VCaP (cell line): ENCODE results near the gene NCKAP5.

ENCODE experiments used
- H3K27ac ChIP-seq: fragments of 450-650 bp; 2 replicates; pipeline ENCODE4 v1.5.1; 2017
- TF ChIP-seq, protein P1 (sequence below): fragments of 450-650 bp; conservative IDR thresholded peaks from 2 replicates; pipeline ENCODE4 v1.5.1; 2017; ENCODE audit warnings: mild to moderate bottlenecking, moderate library complexity

Gene NCKAP5

GRCh38 chr2:133409581-133410285, 158.5 kb downstream of the NCKAP5 start:
- no peak overlapping the region for H3K27ac ChIP-seq
- TF ChIP-seq, protein P1, sequence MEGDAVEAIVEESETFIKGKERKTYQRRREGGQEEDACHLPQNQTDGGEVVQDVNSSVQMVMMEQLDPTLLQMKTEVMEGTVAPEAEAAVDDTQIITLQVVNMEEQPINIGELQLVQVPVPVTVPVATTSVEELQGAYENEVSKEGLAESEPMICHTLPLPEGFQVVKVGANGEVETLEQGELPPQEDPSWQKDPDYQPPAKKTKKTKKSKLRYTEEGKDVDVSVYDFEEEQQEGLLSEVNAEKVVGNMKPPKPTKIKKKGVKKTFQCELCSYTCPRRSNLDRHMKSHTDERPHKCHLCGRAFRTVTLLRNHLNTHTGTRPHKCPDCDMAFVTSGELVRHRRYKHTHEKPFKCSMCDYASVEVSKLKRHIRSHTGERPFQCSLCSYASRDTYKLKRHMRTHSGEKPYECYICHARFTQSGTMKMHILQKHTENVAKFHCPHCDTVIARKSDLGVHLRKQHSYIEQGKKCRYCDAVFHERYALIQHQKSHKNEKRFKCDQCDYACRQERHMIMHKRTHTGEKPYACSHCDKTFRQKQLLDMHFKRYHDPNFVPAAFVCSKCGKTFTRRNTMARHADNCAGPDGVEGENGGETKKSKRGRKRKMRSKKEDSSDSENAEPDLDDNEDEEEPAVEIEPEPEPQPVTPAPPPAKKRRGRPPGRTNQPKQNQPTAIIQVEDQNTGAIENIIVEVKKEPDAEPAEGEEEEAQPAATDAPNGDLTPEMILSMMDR = no peak

DNA sequence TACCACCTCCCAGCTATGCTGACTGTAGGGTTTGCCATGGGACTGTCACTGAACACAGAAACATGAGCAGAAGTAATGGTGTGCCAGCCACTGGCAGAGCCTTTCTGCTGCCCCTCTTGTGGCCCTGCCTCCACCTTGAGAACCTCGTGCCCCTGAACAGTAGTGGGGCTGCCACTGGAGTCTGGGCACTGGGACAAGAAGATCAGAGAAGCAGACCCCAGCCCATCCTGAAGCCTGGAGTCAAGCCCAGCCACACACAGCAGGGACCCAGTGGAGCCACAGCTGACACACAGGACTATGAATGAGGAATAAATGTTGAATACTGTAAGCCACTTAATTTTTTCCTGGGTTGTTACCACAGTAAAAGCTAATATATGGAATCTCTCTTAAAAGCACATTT, 159.6 kb downstream of the NCKAP5 start:
- no peak overlapping the region for H3K27ac ChIP-seq

GRCh38 chr2:133407341-133407740, 160.9 kb downstream of the NCKAP5 start:
- no peak overlapping the region for H3K27ac ChIP-seq
- TF ChIP-seq, protein P1 = no peak

More for the DNA sequence above, 159.6 kb downstream of the NCKAP5 start:
- TF ChIP-seq, protein P1 = no peak

DNA sequence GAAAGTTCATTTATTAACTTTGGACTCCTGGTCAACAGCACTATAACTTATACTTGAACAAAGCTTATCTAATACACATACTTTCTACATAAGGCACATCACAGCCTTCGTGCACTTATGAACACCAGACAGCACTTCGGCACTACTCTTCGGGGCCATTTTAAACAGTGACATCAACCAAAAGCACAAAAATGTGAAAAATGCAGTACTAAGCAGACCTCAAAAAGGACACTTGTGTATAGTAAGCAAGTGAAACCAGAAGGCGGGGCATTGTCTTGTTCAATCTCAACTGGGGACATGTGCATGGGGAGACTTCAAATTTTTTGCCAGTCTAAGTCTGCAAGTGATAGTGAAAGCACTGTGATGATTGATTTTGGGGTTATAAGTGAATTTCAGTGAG, 163.0 kb downstream of the NCKAP5 start:
- TF ChIP-seq, protein P1 = no peak
- no peak overlapping the region for H3K27ac ChIP-seq

DNA sequence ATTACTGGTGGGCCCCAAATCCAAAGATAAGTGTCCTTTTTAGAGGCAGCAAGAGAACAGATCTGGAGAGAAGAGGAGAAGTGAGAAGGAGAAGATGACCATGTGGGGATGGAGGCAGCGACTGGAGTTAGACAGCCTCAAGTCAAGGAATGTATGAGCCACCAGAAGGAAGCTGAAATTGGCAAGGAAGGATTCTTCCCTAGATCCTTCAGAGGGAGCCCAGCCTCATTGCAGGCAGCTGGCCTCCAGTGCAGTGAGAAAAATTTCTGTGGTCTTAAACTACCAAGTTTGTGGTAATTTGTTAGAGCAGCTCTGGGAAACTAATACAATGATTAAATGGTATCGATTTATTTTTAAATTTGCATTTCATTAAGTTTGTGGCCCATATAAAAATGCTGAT, 167.9 kb downstream of the NCKAP5 start:
- no peak overlapping the region for H3K27ac ChIP-seq
- TF ChIP-seq, protein P1 = no peak

- no peak overlapping the region for H3K27ac ChIP-seq
- TF ChIP-seq, protein P1 = no peak
These were observed 174.4 kb downstream of the NCKAP5 start for GRCh38 chr2:133393895-133394294.

- H3K27ac ChIP-seq = no peak overlapping the region
- TF ChIP-seq, protein P1 = no peak
These were observed 178.1 kb downstream of the NCKAP5 start for GRCh38 chr2:133390156-133390555.
